Naive thymus-derived CD4-positive, alpha-beta T cell (primary cell): ENCODE measurements around the gene RARRES1. TPM values are rescaled to one million over a fixed set of nuclear protein-coding genes. Genes with fewer than 3 reads are reported as not detected.

Source experiments
- ATAC-seq: fragments of 150-1000 bp; cut with Tn5 transposase; 2 replicates; pipeline ENCODE4 v1.10.0; 2021; ENCODE audit warnings: mild to moderate bottlenecking, moderate library complexity
- CTCF ChIA-PET: fragments of 350-600 bp; sonication (Branson Sonifier 250); formaldehyde crosslinking; loops from one replicate; lab custom pipeline; 2021; ENCODE audit warnings: antibody characterized with exemption; lab: Charles Lee
- POLR2A ChIA-PET: fragments of 350-600 bp; sonication (Branson Sonifier 250); formaldehyde crosslinking; loops from one replicate; lab custom pipeline; 2021; ENCODE audit warnings: antibody characterized with exemption, inconsistent platforms; lab: Charles Lee
- DNase-seq, 9 donors: peaks; one replicate each; pipeline versions ENCODE4 v3.0.0 to v3.0.0-alpha.2; 2020 to 2022; ENCODE audit warnings: mixed read lengths in 1 of 9
- H3K27ac ChIP-seq: one replicate; pipeline ENCODE4 v1.7.0; 2013; ENCODE audit warnings: mild to moderate bottlenecking, low read depth, low read length, moderate library complexity
- H3K27me3 ChIP-seq, 2 donors: one replicate each; pipeline ENCODE4 v1.7.0; 2013; ENCODE audit warnings: low read length in 2 of 2, mild to moderate bottlenecking in 2 of 2, moderate library complexity in 2 of 2; ENCODE audit not compliant: control insufficient read depth in 2 of 2, insufficient read depth in 2 of 2
- H3K36me3 ChIP-seq, 3 experiments: 1 replicate in 2 of 3; 2 replicates in 1 of 3; pipeline ENCODE4 v1.7.0; 2013; ENCODE audit warnings: low read length in 3 of 3, mild to moderate bottlenecking in 3 of 3, moderate library complexity in 1 of 3; ENCODE audit not compliant: insufficient read depth in 3 of 3, control insufficient read depth in 2 of 3
- H3K4me1 ChIP-seq, 2 donors: one replicate each; pipeline ENCODE4 v1.7.0; 2013; ENCODE audit warnings: low read length in 2 of 2, mild to moderate bottlenecking in 2 of 2, moderate library complexity in 1 of 2; ENCODE audit not compliant: control insufficient read depth in 2 of 2, insufficient read depth in 2 of 2
- H3K4me3 ChIP-seq: 2 replicates; pipeline ENCODE4 v1.7.0; 2013; ENCODE audit warnings: mild to moderate bottlenecking, low read length
- H3K9me3 ChIP-seq, 3 experiments: 1 replicate in 2 of 3; 2 replicates in 1 of 3; pipeline ENCODE4 v1.7.0; 2013; ENCODE audit warnings: low read length in 3 of 3; ENCODE audit not compliant: control insufficient read depth in 2 of 3
- H3K27ac Mint-ChIP-seq, 9 donors: one replicate each; pipeline ENCODE4 v1.8.0; 2020 to 2022; ENCODE audit warnings: mixed read lengths in 9 of 9, mild to moderate bottlenecking in 8 of 9, moderate library complexity in 5 of 9, inconsistent platforms in 2 of 9
- H3K27me3 Mint-ChIP-seq, 5 donors: one replicate each; pipeline ENCODE4 v1.8.0; 2021 to 2022; ENCODE audit warnings: mixed read lengths in 5 of 5, mild to moderate bottlenecking in 1 of 5
- H3K36me3 Mint-ChIP-seq, 5 donors: one replicate each; pipeline ENCODE4 v1.8.0; 2020 to 2022; ENCODE audit warnings: mixed read lengths in 5 of 5, mild to moderate bottlenecking in 3 of 5, inconsistent platforms in 1 of 5
- H3K4me1 Mint-ChIP-seq, 7 donors: one replicate each; pipeline ENCODE4 v1.8.0; 2020 to 2022; ENCODE audit warnings: mixed read lengths in 7 of 7, mild to moderate bottlenecking in 3 of 7, inconsistent platforms in 1 of 7
- H3K4me3 Mint-ChIP-seq, 10 donors: one replicate each; pipeline ENCODE4 v1.8.0; 2020 to 2022; ENCODE audit warnings: mild to moderate bottlenecking in 10 of 10, mixed read lengths in 10 of 10, moderate library complexity in 6 of 10, inconsistent platforms in 2 of 10
- H3K9me3 Mint-ChIP-seq, 11 donors: one replicate each; pipeline ENCODE4 v1.8.0; 2020 to 2022; ENCODE audit warnings: mixed read lengths in 11 of 11, mild to moderate bottlenecking in 4 of 11, inconsistent platforms in 1 of 11, moderate library complexity in 1 of 11
- intact Hi-C, 2 donors: fragments of 100-400 bp; cut with micrococcal nuclease; formaldehyde crosslinking; loops; one replicate each; pipeline ENCODE4 v1.15.1; 2023
- polyA plus RNA-seq, 2 donors: library from polyadenylated mRNA; unstranded; fragments of 300-500 nt; fragmentation: Illumina TruSeq; gene quantifications; one replicate each; pipeline ENCODE4 v1.2.3, GENCODE V29; 2021
- total RNA-seq, 6 experiments: library from RNA in 5 of 6; stranded (reverse) in 5 of 6; gene quantifications; 1 replicate in 5 of 6; 2 replicates in 1 of 6; pipeline ENCODE4 v1.2.3 and lab custom pipeline; 2021 to 2026

Gene RARRES1
- total and polyA plus RNA-seq, 7 experiments from 2014 or later = not detected

GRCh38 chr3:158660711-158661110 is 71.5 kb downstream of the RARRES1 start:
- Mint-ChIP-seq H3K4me3 (no peak overlapping the region), H3K9me3 (no peaks in the 10 kb centered on the region), H3K36me3 (peaks cover 6 to 42% (median 20%) of the 10 kb centered on the region in 5 donors), H3K27ac (no peak overlapping the region), H3K27me3 (no peaks in the 10 kb centered on the region), H3K4me1 (peaks cover 0 to 22% (median 7%) of the 10 kb centered on the region in 7 donors)
- Histone ChIP-seq H3K4me1 (no peaks in the 10 kb centered on the region), H3K27ac (no peak overlapping the region), H3K27me3 (no peaks in the 10 kb centered on the region), H3K9me3 (no peaks in the 10 kb centered on the region), H3K4me3 (no peak overlapping the region), H3K36me3 (peaks cover 17 to 56% (median 18%) of the 10 kb centered on the region in 3 experiments)
- intact Hi-C loops = no loop called here
- ChIA-PET POLR2A (interaction anchor here (0.6 to 3.0 kb wide), 4 partner anchors 12 to 129 kb away, joined by 3 to 9 read pairs (median 4); partner anchors contain the start of gene LXN), CTCF (interaction anchor here (0.7 to 4.0 kb wide), 6 partner anchors 9 to 1335 kb away, joined by 3 to 36 read pairs (median 8); partner anchors contain the start of genes GFM1 and LXN)
- ATAC-seq = no peak
- DNase-seq = no peak

GRCh38 chr3:158659454-158660237 is 72.6 kb downstream of the RARRES1 start:
- Histone ChIP-seq H3K27ac (no peak overlapping the region), H3K9me3 (no peaks in the 10 kb centered on the region), H3K27me3 (no peaks in the 10 kb centered on the region), H3K36me3 (peaks cover 18 to 56% (median 19%) of the 10 kb centered on the region in 3 experiments), H3K4me1 (no peaks in the 10 kb centered on the region), H3K4me3 (no peak overlapping the region)
- CTCF ChIA-PET = interaction anchor here (0.6 to 4.0 kb wide), 13 partner anchors 8 to 1336 kb away, joined by 3 to 36 read pairs (median 4); partner anchors contain the start of genes GFM1, LXN and MFSD1
- no peaks in the 10 kb centered on the region for H3K9me3 Mint-ChIP-seq
- peaks cover 0 to 17% (median 7%) of the 10 kb centered on the region in 7 donors for H3K4me1 Mint-ChIP-seq
- POLR2A ChIA-PET = interaction anchor here (1.3 to 3.0 kb wide), 2 partner anchors 13 to 14 kb away, joined by 4 to 9 read pairs; partner anchors contain the start of gene LXN
- H3K36me3 Mint-ChIP-seq = peaks cover 6 to 36% (median 19%) of the 10 kb centered on the region in 5 donors
- no peaks in the 10 kb centered on the region for H3K27me3 Mint-ChIP-seq
- H3K27ac Mint-ChIP-seq = peak overlapping the region in 4 of 9 donors; percentile 21 to 62 (median 30)
- peak; percentile 92 for ATAC-seq
- peak in 8 of 9 donors; percentile 23 to 57 (median 39) for DNase-seq
- H3K4me3 Mint-ChIP-seq = no peak overlapping the region
- intact Hi-C loops = loop anchor here (1.0 to 2.0 kb wide), 5 partner anchors 13 to 132 kb away; partner anchors contain the start of genes LXN (in 2 of the 2) and GFM1 (in 1 of the 2)

GRCh38 chr3:158658889-158659288 is 73.4 kb downstream of the RARRES1 start:
- Histone ChIP-seq H3K36me3 (peaks cover 18 to 54% (median 19%) of the 10 kb centered on the region in 3 experiments), H3K9me3 (no peaks in the 10 kb centered on the region), H3K4me3 (no peak overlapping the region), H3K27me3 (no peaks in the 10 kb centered on the region), H3K4me1 (no peaks in the 10 kb centered on the region), H3K27ac (no peak overlapping the region)
- Mint-ChIP-seq H3K9me3 (no peaks in the 10 kb centered on the region), H3K27ac (peak overlapping the region in 1 of 9 donors; percentile 21), H3K4me3 (no peak overlapping the region), H3K4me1 (peaks cover 0 to 14% (median 4%) of the 10 kb centered on the region in 7 donors), H3K36me3 (peaks cover 6 to 32% (median 17%) of the 10 kb centered on the region in 5 donors), H3K27me3 (no peaks in the 10 kb centered on the region)
- no peak for ATAC-seq
- ChIA-PET CTCF (interaction anchor here (0.8 to 4.0 kb wide), 9 partner anchors 10 to 138 kb away, joined by 3 to 36 read pairs (median 4); partner anchors contain the start of genes GFM1 and LXN), POLR2A (interaction anchor here (3.0 kb wide), 1 partner anchor 13 kb away, joined by 9 read pairs; no protein-coding TSS in a partner anchor)
- intact Hi-C loops = loop anchor here (1.0 to 2.0 kb wide), 5 partner anchors 13 to 132 kb away; partner anchors contain the start of genes LXN (in 2 of the 2) and GFM1 (in 1 of the 2)
- no peak for DNase-seq

GRCh38 chr3:158652463-158652862 is 79.8 kb downstream of the RARRES1 start:
- ATAC-seq (no peak), DNase-seq (no peak)
- peaks cover 5 to 55% (median 9%) of the 10 kb centered on the region in 3 experiments for H3K36me3 ChIP-seq
- no peaks in the 10 kb centered on the region for H3K4me1 ChIP-seq
- Mint-ChIP-seq H3K27me3 (no peaks in the 10 kb centered on the region), H3K4me3 (no peak overlapping the region), H3K27ac (no peak overlapping the region), H3K36me3 (peaks cover 6 to 31% (median 19%) of the 10 kb centered on the region in 5 donors), H3K4me1 (peaks cover 0 to 22% (median 10%) of the 10 kb centered on the region in 7 donors), H3K9me3 (no peaks in the 10 kb centered on the region)
- intact Hi-C loops = no loop called here
- H3K9me3 ChIP-seq = no peaks in the 10 kb centered on the region
- CTCF ChIA-PET = interaction anchor here (0.7 to 1.1 kb wide), 2 partner anchors 22 to 137 kb away, joined by 3 read pairs; no protein-coding TSS in a partner anchor
- POLR2A ChIA-PET = no interaction called here
- H3K4me3 ChIP-seq = no peak overlapping the region
- H3K27ac ChIP-seq = no peak overlapping the region
- H3K27me3 ChIP-seq = no peaks in the 10 kb centered on the region

- H3K4me3 ChIP-seq = no peak overlapping the region
- Mint-ChIP-seq H3K27me3 (no peaks in the 10 kb centered on the region), H3K27ac (no peak overlapping the region), H3K36me3 (peaks cover 0 to 34% (median 17%) of the 10 kb centered on the region in 5 donors), H3K9me3 (no peaks in the 10 kb centered on the region), H3K4me1 (peaks cover 6 to 31% (median 13%) of the 10 kb centered on the region in 7 donors), H3K4me3 (no peak overlapping the region)
- H3K27me3 ChIP-seq = no peaks in the 10 kb centered on the region
- no peak overlapping the region for H3K27ac ChIP-seq
- DNase-seq (no peak), ATAC-seq (no peak)
- no peaks in the 10 kb centered on the region for H3K9me3 ChIP-seq
- peaks cover 0 to 5% of the 10 kb centered on the region in 2 donors for H3K4me1 ChIP-seq
- POLR2A ChIA-PET = interaction anchor here (0.6 kb wide), 1 partner anchor 20 kb away, joined by 3 read pairs; no protein-coding TSS in a partner anchor
- intact Hi-C loops = no loop called here
- CTCF ChIA-PET = interaction anchor here (1.0 kb wide), 1 partner anchor 9 kb away, joined by 3 read pairs; no protein-coding TSS in a partner anchor
- H3K36me3 ChIP-seq = peaks cover 7 to 48% (median 9%) of the 10 kb centered on the region in 3 experiments
These were observed 81.1 kb downstream of the RARRES1 start for GRCh38 chr3:158651192-158651591.

- intact Hi-C loops = loop anchor here in 1 of 2 donors (10.0 kb wide), 2 partner anchors 1475 to 1975 kb away; partner anchors contain the start of gene TIPARP
- no peaks in the 10 kb centered on the region for H3K9me3 ChIP-seq
- H3K36me3 Mint-ChIP-seq = peaks cover 0 to 28% (median 17%) of the 10 kb centered on the region in 5 donors
- ChIA-PET POLR2A (no interaction called here), CTCF (no interaction called here)
- H3K36me3 ChIP-seq = peaks cover 4 to 37% (median 10%) of the 10 kb centered on the region in 3 experiments
- H3K27me3 ChIP-seq = no peaks in the 10 kb centered on the region
- no peak overlapping the region for H3K4me3 ChIP-seq
- H3K4me3 Mint-ChIP-seq = no peak overlapping the region
- peaks cover 16 to 45% (median 27%) of the 10 kb centered on the region in 7 donors for H3K4me1 Mint-ChIP-seq
- H3K27me3 Mint-ChIP-seq = no peaks in the 10 kb centered on the region
- peak overlapping the region in 3 of 9 donors; percentile 6 to 19 (median 9) for H3K27ac Mint-ChIP-seq
- DNase-seq = no peak
- H3K27ac ChIP-seq = no peak overlapping the region
- no peak for ATAC-seq
- H3K9me3 Mint-ChIP-seq = no peaks in the 10 kb centered on the region
- peaks cover 3 to 8% of the 10 kb centered on the region in 2 donors for H3K4me1 ChIP-seq
These were observed 82.5 kb downstream of the RARRES1 start for GRCh38 chr3:158649791-158650190.
